Ovary (tissue), 3 donors: ENCODE results near the gene GMEB1.

Source experiments
- EP300 ChIP-seq: sonication (generic); formaldehyde crosslinking; IDR thresholded peaks from one replicate; pipeline ENCODE4 v1.6.1; 2017; ENCODE audit warnings: antibody characterized with exemption
- POLR2A ChIP-seq: fragments of 450-650 bp; IDR thresholded peaks from one replicate; pipeline ENCODE4 v1.6.1; 2017; ENCODE audit warnings: antibody characterized with exemption, mild to moderate bottlenecking, moderate library complexity
- TF ChIP-seq, protein P1 (sequence below), 3 donors: fragments of 450-650 bp in 2 of 3; fragments of 200-600 bp in 1 of 3; IDR thresholded peaks; one replicate each; pipeline versions ENCODE4 v1.5.1 to v1.8.0; 2016 to 2022; ENCODE audit warnings: antibody characterized with exemption in 3 of 3, mild to moderate bottlenecking in 1 of 3
- donor health status: DM: no; HTN: no; CAD: no.

- TF ChIP-seq, protein P1, sequence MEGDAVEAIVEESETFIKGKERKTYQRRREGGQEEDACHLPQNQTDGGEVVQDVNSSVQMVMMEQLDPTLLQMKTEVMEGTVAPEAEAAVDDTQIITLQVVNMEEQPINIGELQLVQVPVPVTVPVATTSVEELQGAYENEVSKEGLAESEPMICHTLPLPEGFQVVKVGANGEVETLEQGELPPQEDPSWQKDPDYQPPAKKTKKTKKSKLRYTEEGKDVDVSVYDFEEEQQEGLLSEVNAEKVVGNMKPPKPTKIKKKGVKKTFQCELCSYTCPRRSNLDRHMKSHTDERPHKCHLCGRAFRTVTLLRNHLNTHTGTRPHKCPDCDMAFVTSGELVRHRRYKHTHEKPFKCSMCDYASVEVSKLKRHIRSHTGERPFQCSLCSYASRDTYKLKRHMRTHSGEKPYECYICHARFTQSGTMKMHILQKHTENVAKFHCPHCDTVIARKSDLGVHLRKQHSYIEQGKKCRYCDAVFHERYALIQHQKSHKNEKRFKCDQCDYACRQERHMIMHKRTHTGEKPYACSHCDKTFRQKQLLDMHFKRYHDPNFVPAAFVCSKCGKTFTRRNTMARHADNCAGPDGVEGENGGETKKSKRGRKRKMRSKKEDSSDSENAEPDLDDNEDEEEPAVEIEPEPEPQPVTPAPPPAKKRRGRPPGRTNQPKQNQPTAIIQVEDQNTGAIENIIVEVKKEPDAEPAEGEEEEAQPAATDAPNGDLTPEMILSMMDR (IDR thresholded peaks at IDR 0.05) = no peak
- TF ChIP-seq POLR2A (no peak), EP300 (no peak)
Measured at GRCh38 chr1:28646040-28646439, 22.5 kb upstream of the GMEB1 start.
